NT2/D1 (cell line): Measurements from ENCODE around the gene EIF1AD.

Experiments
- YY1 ChIP-seq: IDR thresholded peaks from 2 replicates; pipeline ENCODE4 v1.6.1; 2011; ENCODE audit not compliant: insufficient read length, insufficient read depth
- ZNF274 ChIP-seq: IDR thresholded peaks from 2 replicates; pipeline ENCODE4 v1.6.1; 2011; ENCODE audit warnings: mild to moderate bottlenecking, low read depth, low read length

GRCh38 chr11:66016793-66017177 lies 14.8 kb upstream of the EIF1AD start:
- TF ChIP-seq YY1 = no peak
- TF ChIP-seq ZNF274 = no peak
